ENCODE results near the gene GPR156.

GRCh38 chr3:120160050-120160449 lies 125.0 kb downstream of the GPR156 start:
- TF ChIP-seq, protein P1, sequence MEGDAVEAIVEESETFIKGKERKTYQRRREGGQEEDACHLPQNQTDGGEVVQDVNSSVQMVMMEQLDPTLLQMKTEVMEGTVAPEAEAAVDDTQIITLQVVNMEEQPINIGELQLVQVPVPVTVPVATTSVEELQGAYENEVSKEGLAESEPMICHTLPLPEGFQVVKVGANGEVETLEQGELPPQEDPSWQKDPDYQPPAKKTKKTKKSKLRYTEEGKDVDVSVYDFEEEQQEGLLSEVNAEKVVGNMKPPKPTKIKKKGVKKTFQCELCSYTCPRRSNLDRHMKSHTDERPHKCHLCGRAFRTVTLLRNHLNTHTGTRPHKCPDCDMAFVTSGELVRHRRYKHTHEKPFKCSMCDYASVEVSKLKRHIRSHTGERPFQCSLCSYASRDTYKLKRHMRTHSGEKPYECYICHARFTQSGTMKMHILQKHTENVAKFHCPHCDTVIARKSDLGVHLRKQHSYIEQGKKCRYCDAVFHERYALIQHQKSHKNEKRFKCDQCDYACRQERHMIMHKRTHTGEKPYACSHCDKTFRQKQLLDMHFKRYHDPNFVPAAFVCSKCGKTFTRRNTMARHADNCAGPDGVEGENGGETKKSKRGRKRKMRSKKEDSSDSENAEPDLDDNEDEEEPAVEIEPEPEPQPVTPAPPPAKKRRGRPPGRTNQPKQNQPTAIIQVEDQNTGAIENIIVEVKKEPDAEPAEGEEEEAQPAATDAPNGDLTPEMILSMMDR (IDR thresholded peaks at IDR 0.05; ENCODE audit: low read length), result no peak
- TF ChIP-seq EZH2 (IDR thresholded peaks at IDR 0.05; ENCODE audit: borderline replicate concordance, low read length), result no peak

Measured in OCI-LY1 (cell line).